Suprapubic skin (tissue), 3 donors: ENCODE results near the gene RALGAPA2.

Experiments
- CTCF ChIP-seq, 2 donors: fragments of 200-600 bp in 1 of 2; fragments of 450-650 bp in 1 of 2; sonication (generic) in 1 of 2; IDR thresholded peaks; one replicate each; pipeline ENCODE4 v1.5.1; 2016 to 2019; ENCODE audit warnings: antibody characterized with exemption in 2 of 2, mild to moderate bottlenecking in 1 of 2, moderate library complexity in 1 of 2
- EP300 ChIP-seq: sonication (generic); formaldehyde crosslinking; IDR thresholded peaks from one replicate; pipeline ENCODE4 v1.6.1; 2017; ENCODE audit warnings: antibody characterized with exemption

- TF ChIP-seq CTCF (IDR thresholded peaks at IDR 0.05) (no peak), EP300 (no peak)
Observed at GRCh38 chr20:20637998-20638725, 74.3 kb downstream of the RALGAPA2 start.
